HepG2 (cell line): Measurements from ENCODE around the gene MORN3. TPM values are rescaled to one million over a fixed set of nuclear protein-coding genes. Genes with fewer than 3 reads are reported as not detected.

Source experiments
- ATAC-seq: fragments of 200-7000 bp; cut with Tn5 transposase; 3 replicates; pipeline ENCODE4 v1.9.1; 2020; ENCODE audit warnings: mild to moderate bottlenecking, moderate library complexity
- BruUV-seq: library from RNA; stranded (reverse); fragments of 400-500 nt; replicated peaks from 2 replicates; lab custom pipeline; 2021; lab: Mats Ljungman, UMichigan
- CTCF ChIA-PET: fragments of 300-600 bp; formaldehyde crosslinking; extraction: SDS; loops from one replicate; lab custom pipeline; 2021; ENCODE audit warnings: low total read pairs, inconsistent platforms, low intra/inter-chr PET ratio; lab: Yijun Ruan, JAX
- POLR2A ChIA-PET: fragments of 350-600 bp; sonication (Branson Sonifier 250); formaldehyde crosslinking; loops from one replicate; lab custom pipeline; 2020; ENCODE audit warnings: antibody characterized with exemption, inconsistent platforms; lab: Yijun Ruan, JAX
- DNase-seq: peaks from one replicate; pipeline ENCODE4 v3.0.0-alpha.2; 2015; ENCODE audit warnings: low spot score
- FAIRE-seq: peaks from 3 replicates; lab custom pipeline; 2011; peaks lifted over from hg19 to GRCh38; lab: Jason Lieb, UNC
- H2AFZ ChIP-seq: one replicate; pipeline ENCODE4 v1.6.1; 2011; ENCODE audit warnings: low read length, inconsistent platforms
- H3K27ac ChIP-seq: fragments of 300-600 bp; 3 replicates; pipeline ENCODE4 v1.8.0; 2011; ENCODE audit warnings: mixed run types, mild to moderate bottlenecking, mixed read lengths, low read length, inconsistent platforms; ENCODE audit not compliant: insufficient read depth; ENCODE audit errors: extremely low read length
- H3K27me3 ChIP-seq, 2 experiments: fragments of 200-600 bp in 1 of 2; 2 replicates in 1 of 2; 3 replicates in 1 of 2; pipeline versions ENCODE4 v1.6.0 to v1.8.0; 2011; ENCODE audit warnings: low read length in 2 of 2, mild to moderate bottlenecking in 2 of 2, moderate library complexity in 2 of 2, inconsistent platforms in 1 of 2; ENCODE audit not compliant: insufficient read depth in 2 of 2, control insufficient read depth in 1 of 2
- H3K36me3 ChIP-seq, 2 experiments: fragments of 200-600 bp in 1 of 2; replicated peaks in 1 of 2; 2 replicates in 1 of 2; 3 replicates in 1 of 2; pipeline versions ENCODE4 v1.5.1 to v1.8.0; 2011; ENCODE audit warnings: low read length in 2 of 2, inconsistent platforms in 1 of 2; ENCODE audit not compliant: insufficient read depth in 2 of 2, control insufficient read depth in 1 of 2
- H3K4me1 ChIP-seq: 2 replicates; pipeline ENCODE4 v1.5.1; 2012; ENCODE audit warnings: low read length, inconsistent platforms; ENCODE audit not compliant: insufficient read depth
- H3K4me2 ChIP-seq: 2 replicates; pipeline ENCODE4 v1.6.0; 2011; ENCODE audit warnings: low read depth, low read length, inconsistent platforms
- H3K4me3 ChIP-seq, 3 experiments: fragments of 200-600 bp in 1 of 3; sonication (generic), shearing (Covaris generic) in 1 of 3; replicated peaks in 1 of 3; 2 replicates each; pipeline ENCODE4 v1.5.1; 2011 to 2016; ENCODE audit warnings: low read length in 3 of 3, inconsistent platforms in 2 of 3, low read depth in 2 of 3, mild to moderate bottlenecking in 2 of 3, control low read depth in 1 of 3, mixed read lengths in 1 of 3; ENCODE audit not compliant: insufficient read depth in 1 of 3
- H3K79me2 ChIP-seq: one replicate; pipeline ENCODE4 v1.6.1; 2011; ENCODE audit warnings: low read length, inconsistent platforms; ENCODE audit not compliant: insufficient read depth
- H3K9ac ChIP-seq: 2 replicates; pipeline ENCODE4 v1.6.0; 2011; ENCODE audit warnings: mild to moderate bottlenecking, low read depth, low read length, inconsistent platforms; ENCODE audit not compliant: insufficient read depth
- H3K9me3 ChIP-seq: 2 replicates; pipeline ENCODE4 v1.5.1; 2012; ENCODE audit warnings: mild to moderate bottlenecking, low read length
- H4K20me1 ChIP-seq: 2 replicates; pipeline ENCODE4 v1.6.0; 2011; ENCODE audit warnings: inconsistent platforms, mild to moderate bottlenecking, low read length, moderate library complexity; ENCODE audit not compliant: insufficient read depth
- CEBPB ChIP-seq: IDR thresholded peaks from 2 replicates; pipeline ENCODE4 v1.6.1; 2011; ENCODE audit warnings: low read depth, low read length, improper control_type of control experiment, borderline replicate concordance
- CEBPG ChIP-seq: IDR thresholded peaks from 2 replicates; pipeline ENCODE4 v1.6.1; 2016
- KDM4B ChIP-seq: sonication (generic); formaldehyde crosslinking; IDR thresholded peaks from 2 replicates; pipeline ENCODE4 v1.4.0; 2020; ENCODE audit warnings: missing genetic modification reagents
- MBD4 ChIP-seq: IDR thresholded peaks from 2 replicates; pipeline ENCODE4 v1.6.1; 2012; ENCODE audit warnings: low read length, inconsistent platforms, borderline replicate concordance
- MTA1 ChIP-seq: sonication (generic); formaldehyde crosslinking; IDR thresholded peaks from 2 replicates; pipeline ENCODE4 v1.4.0; 2020; ENCODE audit warnings: missing genetic modification reagents, mild to moderate bottlenecking, borderline replicate concordance
- PPARG ChIP-seq: conservative IDR thresholded peaks from 2 replicates; pipeline ENCODE4 v1.6.1; 2016; ENCODE audit warnings: missing biosample characterization, missing genetic modification reagents
- RFXAP ChIP-seq: sonication (generic); formaldehyde crosslinking; IDR thresholded peaks from 2 replicates; pipeline ENCODE4 v1.4.0; 2020; ENCODE audit warnings: missing genetic modification reagents, borderline replicate concordance
- SMARCE1 ChIP-seq: fragments of 450-650 bp; IDR thresholded peaks from 2 replicates; pipeline ENCODE4 v1.6.1; 2017; ENCODE audit warnings: borderline replicate concordance
- THAP8 ChIP-seq: sonication (generic); formaldehyde crosslinking; IDR thresholded peaks from 2 replicates; pipeline ENCODE4 v1.5.1; 2020; ENCODE audit warnings: missing genetic modification reagents, mild to moderate bottlenecking, borderline replicate concordance
- TMF1 ChIP-seq: sonication (generic); formaldehyde crosslinking; IDR thresholded peaks from 2 replicates; pipeline ENCODE4 v1.8.1; 2022; ENCODE audit warnings: low read depth, missing genetic modification reagents
- ZNF205 ChIP-seq: IDR thresholded peaks from 2 replicates; pipeline ENCODE4 v1.6.1; 2018; ENCODE audit warnings: missing biosample characterization, missing genetic modification reagents
- ZNF367 ChIP-seq: sonication (generic); formaldehyde crosslinking; IDR thresholded peaks from 2 replicates; pipeline ENCODE4 v1.4.0; 2020; ENCODE audit warnings: missing genetic modification reagents, borderline replicate concordance
- ZSCAN31 ChIP-seq: sonication (generic); formaldehyde crosslinking; IDR thresholded peaks from 2 replicates; pipeline ENCODE4 v1.5.0; 2020; ENCODE audit warnings: low read depth, mild to moderate bottlenecking, missing genetic modification reagents
- WGBS: methylation state at CpG from one replicate; pipeline ENCODE4 v1.1.6; 2017; ENCODE audit warnings: low lambda C conversion rate; 5-methylcytosine and 5-hydroxymethylcytosine counted together
- in situ Hi-C: cut with HindIII; loops from 2 replicates; pipeline ENCODE4 v1.10.0; 2017; ENCODE audit warnings: low pct_unique_long_range_greater_than_20kb; ENCODE audit not compliant: extremely low pct_ligation_motif_present
- intact Hi-C: fragments of 100-400 bp; cut with micrococcal nuclease; formaldehyde crosslinking; loops from one replicate; pipeline ENCODE4 v1.10.0; 2022; ENCODE audit not compliant: unreplicated experiment
- polyA plus RNA-seq, 8 experiments: library from polyadenylated mRNA; depleted of rRNA in 3 of 8; stranded (reverse) in 7 of 8; unstranded in 1 of 8; fragments of >200 nt; fragmentation: Illumina TruSeq in 4 of 8; extraction: Trizol in 4 of 8; gene quantifications; 2 replicates each; pipeline versions ENCODE4 v1.2.1 to v1.2.3, GENCODE V29; 2011 to 2016; ENCODE audit warnings: low read depth in 4 of 8, missing spikeins in 1 of 8, mixed read lengths in 1 of 8; ENCODE audit not compliant: insufficient read depth in 1 of 8
- total RNA-seq, 5 experiments: library from RNA; depleted of rRNA; stranded (reverse); fragments of >200 nt; fragmentation: Illumina TruSeq; extraction: Trizol; gene quantifications; 2 replicates each; pipeline ENCODE4 v1.2.3, GENCODE V29; 2016; ENCODE audit warnings: low read depth in 1 of 5
- TF ChIP-seq, protein P1 (sequence below): sonication (generic); formaldehyde crosslinking; IDR thresholded peaks from 2 replicates; pipeline ENCODE4 v1.4.0; 2020; ENCODE audit warnings: missing genetic modification reagents, borderline replicate concordance

Gene MORN3
- total and polyA plus RNA-seq, 2 of the 13 experiments (the other 11 are each of a cell fraction or from before 2014, with no cell fraction given), result 1.1 to 2.0 TPM

- TF ChIP-seq, protein P1, sequence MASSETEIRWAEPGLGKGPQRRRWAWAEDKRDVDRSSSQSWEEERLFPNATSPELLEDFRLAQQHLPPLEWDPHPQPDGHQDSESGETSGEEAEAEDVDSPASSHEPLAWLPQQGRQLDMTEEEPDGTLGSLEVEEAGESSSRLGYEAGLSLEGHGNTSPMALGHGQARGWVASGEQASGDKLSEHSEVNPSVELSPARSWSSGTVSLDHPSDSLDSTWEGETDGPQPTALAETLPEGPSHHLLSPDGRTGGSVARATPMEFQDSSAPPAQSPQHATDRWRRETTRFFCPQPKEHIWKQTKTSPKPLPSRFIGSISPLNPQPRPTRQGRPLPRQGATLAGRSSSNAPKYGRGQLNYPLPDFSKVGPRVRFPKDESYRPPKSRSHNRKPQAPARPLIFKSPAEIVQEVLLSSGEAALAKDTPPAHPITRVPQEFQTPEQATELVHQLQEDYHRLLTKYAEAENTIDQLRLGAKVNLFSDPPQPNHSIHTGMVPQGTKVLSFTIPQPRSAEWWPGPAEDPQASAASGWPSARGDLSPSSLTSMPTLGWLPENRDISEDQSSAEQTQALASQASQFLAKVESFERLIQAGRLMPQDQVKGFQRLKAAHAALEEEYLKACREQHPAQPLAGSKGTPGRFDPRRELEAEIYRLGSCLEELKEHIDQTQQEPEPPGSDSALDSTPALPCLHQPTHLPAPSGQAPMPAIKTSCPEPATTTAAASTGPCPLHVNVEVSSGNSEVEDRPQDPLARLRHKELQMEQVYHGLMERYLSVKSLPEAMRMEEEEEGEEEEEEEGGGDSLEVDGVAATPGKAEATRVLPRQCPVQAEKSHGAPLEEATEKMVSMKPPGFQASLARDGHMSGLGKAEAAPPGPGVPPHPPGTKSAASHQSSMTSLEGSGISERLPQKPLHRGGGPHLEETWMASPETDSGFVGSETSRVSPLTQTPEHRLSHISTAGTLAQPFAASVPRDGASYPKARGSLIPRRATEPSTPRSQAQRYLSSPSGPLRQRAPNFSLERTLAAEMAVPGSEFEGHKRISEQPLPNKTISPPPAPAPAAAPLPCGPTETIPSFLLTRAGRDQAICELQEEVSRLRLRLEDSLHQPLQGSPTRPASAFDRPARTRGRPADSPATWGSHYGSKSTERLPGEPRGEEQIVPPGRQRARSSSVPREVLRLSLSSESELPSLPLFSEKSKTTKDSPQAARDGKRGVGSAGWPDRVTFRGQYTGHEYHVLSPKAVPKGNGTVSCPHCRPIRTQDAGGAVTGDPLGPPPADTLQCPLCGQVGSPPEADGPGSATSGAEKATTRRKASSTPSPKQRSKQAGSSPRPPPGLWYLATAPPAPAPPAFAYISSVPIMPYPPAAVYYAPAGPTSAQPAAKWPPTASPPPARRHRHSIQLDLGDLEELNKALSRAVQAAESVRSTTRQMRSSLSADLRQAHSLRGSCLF (CRISPR knock-in tag), result no peak
Observed at GRCh38 chr12:121678716-121679300, 9.4 kb upstream of the MORN3 start (continued).

DNA sequence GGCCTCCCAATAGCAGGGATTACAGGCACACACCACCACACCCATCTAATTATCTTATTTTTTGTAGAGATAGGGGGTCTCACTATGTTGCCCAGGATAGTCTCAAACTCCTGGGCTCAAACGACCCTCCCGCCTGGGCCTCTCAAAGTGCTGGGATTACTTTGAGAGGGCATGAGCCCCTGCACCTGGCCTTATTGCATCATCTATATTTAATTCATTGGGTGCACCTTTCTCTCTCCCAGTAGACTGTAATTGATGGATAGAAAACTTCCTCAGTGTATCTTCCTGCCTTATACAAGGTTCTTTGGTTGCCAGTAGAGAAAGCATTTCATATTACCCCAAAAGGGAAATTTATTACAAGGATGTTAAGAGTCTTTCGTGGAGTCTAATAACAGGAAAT, 8.9 kb upstream of the MORN3 start:
- Histone ChIP-seq H2AFZ (peak overlapping the region; percentile 85), H3K27ac (no peak overlapping the region), H3K79me2 (no peaks in the 10 kb centered on the region), H3K27me3 (peaks cover 0 to 5% of the 10 kb centered on the region in 2 experiments; a peak in 1 of 5 replicates), H3K9me3 (no peaks in the 10 kb centered on the region), H3K4me3 (no peak overlapping the region), H3K9ac (no peak overlapping the region), H3K4me1 (peaks cover 24% of the 10 kb centered on the region), H3K36me3 (no peaks in the 10 kb centered on the region), H3K4me2 (peak overlapping the region; percentile 54; the same call in 1 of the 2 replicates), H4K20me1 (no peaks in the 10 kb centered on the region)
- intact Hi-C loops (no loop called here), in situ Hi-C loops (no loop called here)
- POLR2A ChIA-PET, result no interaction called here
- WGBS, result 45% methylated on average over 3 of the region's 3 CpGs
- ATAC-seq, result no peak
- no peak for FAIRE-seq
- CTCF ChIA-PET, result no interaction called here
- no peak for DNase-seq
- BruUV-seq, result no TSS peak
- no peak for TF ChIP-seq TMF1 (CRISPR knock-in tag)
- no peak for TF ChIP-seq ZNF367 (CRISPR knock-in tag)
- 0 out of 2 replicates have a peak, but pooled peaks have one; percentile 30 for TF ChIP-seq CEBPG (CRISPR knock-in tag)
- no peak for TF ChIP-seq ZSCAN31 (CRISPR knock-in tag)
- TF ChIP-seq MBD4, result no peak
- TF ChIP-seq PPARG, result no peak
- peak; percentile 51; the same call in 1 of the 2 replicates for TF ChIP-seq CEBPB
- TF ChIP-seq SMARCE1, result no peak
- no peak for TF ChIP-seq KDM4B (CRISPR knock-in tag)
- no peak for TF ChIP-seq RFXAP (CRISPR knock-in tag)
- no peak for TF ChIP-seq MTA1 (CRISPR knock-in tag)
- TF ChIP-seq ZNF205, result no peak
- TF ChIP-seq THAP8 (CRISPR knock-in tag), result no peak
